HCT116 (cell line): ENCODE measurements around the gene SCN8A. TPM values are rescaled to one million over a fixed set of nuclear protein-coding genes. Genes with fewer than 3 reads are reported as not detected.

Experiments
- ATAC-seq: fragments of 200-7000 bp; cut with Tn5 transposase; 2 replicates; pipeline ENCODE4 v1.9.1; 2020; ENCODE audit warnings: mild to moderate bottlenecking, moderate library complexity
- BruUV-seq: library from RNA; stranded (reverse); fragments of 400-500 nt; replicated peaks from 2 replicates; lab custom pipeline; 2021; lab: Mats Ljungman, UMichigan
- CTCF ChIA-PET: fragments of 300-600 bp; sonication (Branson Sonifier 250); formaldehyde crosslinking; loops from one replicate; lab custom pipeline; 2021; ENCODE audit warnings: antibody characterized with exemption; lab: Charles Lee
- POLR2A ChIA-PET: fragments of 300-600, 350-600 bp; sonication (Branson Sonifier 250); formaldehyde crosslinking; loops from one replicate; lab custom pipeline; 2021; ENCODE audit warnings: antibody characterized with exemption; lab: Charles Lee
- RAD21 ChIA-PET, 2 experiments: fragments of 300-600 bp; sonication (Branson Sonifier 250); formaldehyde crosslinking; loops; one replicate each; lab custom pipeline; 2023; ENCODE audit warnings: low total read pairs in 2 of 2; ENCODE audit not compliant: uncharacterized antibody in 2 of 2, unreplicated experiment in 2 of 2, low non-redundant PET in 1 of 2; lab: Charles Lee
- DNase-seq: peaks from one replicate; pipeline ENCODE4 v3.0.0-alpha.2; 2010; ENCODE audit warnings: low read depth, low spot score
- H2AFZ ChIP-seq: fragments of 200-600 bp; shearing (Covaris generic), sonication (generic); 2 replicates; pipeline ENCODE4 v1.6.1; 2017; ENCODE audit warnings: low read depth, mixed run types, mixed read lengths, antibody characterized with exemption, low read length; ENCODE audit not compliant: poor library complexity, severe bottlenecking
- H3K27ac ChIP-seq: 2 replicates; pipeline ENCODE4 v1.5.1; 2012; ENCODE audit warnings: low read depth, low read length
- H3K27me3 ChIP-seq: fragments of 200-600 bp; sonication (generic); 2 replicates; pipeline ENCODE4 v1.6.1; 2016; ENCODE audit warnings: mixed run types, low read length, mixed read lengths; ENCODE audit not compliant: insufficient read depth
- H3K36me3 ChIP-seq, 2 experiments: fragments of 200-500 bp in 1 of 2; fragments of 200-600 bp in 1 of 2; sonication (Bioruptor generic) in 1 of 2; sonication (generic) in 1 of 2; 2 replicates each; pipeline versions ENCODE4 v1.5.1 to v1.6.1; 2014 to 2016; ENCODE audit warnings: low read length in 2 of 2, inconsistent platforms in 1 of 2, mixed read lengths in 1 of 2, mixed run types in 1 of 2; ENCODE audit not compliant: insufficient read depth in 2 of 2, control insufficient read depth in 1 of 2
- H3K4me1 ChIP-seq, 2 experiments: fragments of 200-600 bp in 1 of 2; sonication (generic) in 1 of 2; 2 replicates each; pipeline versions ENCODE4 v1.5.1 to v1.6.1; 2012 to 2017; ENCODE audit warnings: low read length in 2 of 2, inconsistent platforms in 1 of 2, mild to moderate bottlenecking in 1 of 2, mixed read lengths in 1 of 2, mixed run types in 1 of 2, moderate library complexity in 1 of 2; ENCODE audit not compliant: insufficient read depth in 2 of 2, control insufficient read depth in 1 of 2
- H3K4me2 ChIP-seq: fragments of 200-600 bp; sonication (generic); 2 replicates; pipeline ENCODE4 v1.6.1; 2017; ENCODE audit warnings: mixed run types, low read length, mixed read lengths
- H3K4me3 ChIP-seq, 2 experiments: fragments of 200-600 bp in 1 of 2; sonication (generic) in 1 of 2; replicated peaks in 1 of 2; 2 replicates each; pipeline ENCODE4 v1.5.1; 2011 to 2016; ENCODE audit warnings: low read length in 2 of 2, control low read depth in 1 of 2, low read depth in 1 of 2, mild to moderate bottlenecking in 1 of 2, mixed read lengths in 1 of 2, mixed run types in 1 of 2
- H3K79me2 ChIP-seq: fragments of 200-600 bp; sonication (generic); 2 replicates; pipeline ENCODE4 v1.6.1; 2017; ENCODE audit warnings: mild to moderate bottlenecking, mixed run types, low read length, moderate library complexity, mixed read lengths; ENCODE audit not compliant: insufficient read depth
- H3K9ac ChIP-seq: fragments of 200-600 bp; sonication (generic); 2 replicates; pipeline ENCODE4 v1.6.1; 2016; ENCODE audit warnings: low read length, mixed read lengths
- H3K9me2 ChIP-seq: fragments of 200-600 bp; sonication (generic), shearing (Covaris generic); 2 replicates; pipeline ENCODE4 v1.6.1; 2017; ENCODE audit warnings: mixed run types, mild to moderate bottlenecking, moderate library complexity; ENCODE audit not compliant: insufficient read depth
- H3K9me3 ChIP-seq, 2 experiments: fragments of 200-500 bp in 1 of 2; fragments of 200-600 bp in 1 of 2; sonication (Bioruptor generic) in 1 of 2; sonication (generic) in 1 of 2; 2 replicates each; pipeline ENCODE4 v1.6.1; 2014 to 2017; ENCODE audit warnings: low read length in 2 of 2, mixed read lengths in 2 of 2, inconsistent platforms in 1 of 2, low read depth in 1 of 2, mild to moderate bottlenecking in 1 of 2, mixed run types in 1 of 2, moderate library complexity in 1 of 2; ENCODE audit not compliant: control insufficient read depth in 1 of 2, insufficient read depth in 1 of 2
- H4K20me1 ChIP-seq: fragments of 200-600 bp; sonication (generic), shearing (Covaris generic); 2 replicates; pipeline ENCODE4 v1.6.1; 2017; ENCODE audit warnings: mixed run types, mild to moderate bottlenecking, moderate library complexity; ENCODE audit not compliant: insufficient read depth
- CBX3 ChIP-seq: IDR thresholded peaks from 2 replicates; pipeline ENCODE4 v1.6.1; 2012; ENCODE audit warnings: low read depth
- EGR1 ChIP-seq: IDR thresholded peaks from 2 replicates; pipeline ENCODE4 v1.6.1; 2012; ENCODE audit warnings: low read depth
- ELF1 ChIP-seq: IDR thresholded peaks from 2 replicates; pipeline ENCODE4 v1.6.1; 2012; ENCODE audit warnings: low read depth, borderline replicate concordance
- EZH2phosphoT487 ChIP-seq: fragments of 200-600 bp; IDR thresholded peaks from 2 replicates; pipeline ENCODE4 v1.6.1; 2018; ENCODE audit warnings: antibody characterized with exemption, borderline replicate concordance
- FOSL1 ChIP-seq: IDR thresholded peaks from 2 replicates; pipeline ENCODE4 v1.6.1; 2012; ENCODE audit warnings: low read depth
- JUND ChIP-seq: IDR thresholded peaks from 2 replicates; pipeline ENCODE4 v1.6.1; 2012
- POLR2A ChIP-seq: IDR thresholded peaks from 2 replicates; pipeline ENCODE4 v1.7.0; 2011; ENCODE audit warnings: borderline replicate concordance; ENCODE audit not compliant: insufficient read depth, insufficient read length; ENCODE audit errors: extremely low read depth
- POLR2AphosphoS5 ChIP-seq: IDR thresholded peaks from 2 replicates; pipeline ENCODE4 v1.6.1; 2011; ENCODE audit warnings: mild to moderate bottlenecking, low read depth, low read length, moderate library complexity
- YY1 ChIP-seq: IDR thresholded peaks from 2 replicates; pipeline ENCODE4 v1.6.1; 2011; ENCODE audit warnings: low read length, low read depth, moderate library complexity, mild to moderate bottlenecking; ENCODE audit not compliant: insufficient replicate concordance; ENCODE audit errors: extremely low read depth
- ZFX ChIP-seq: fragments of 450-650 bp; IDR thresholded peaks from 2 replicates; pipeline ENCODE4 v1.6.1; 2017
- intact Hi-C: fragments of 100-400 bp; cut with micrococcal nuclease; formaldehyde crosslinking; loops from 2 replicates; pipeline ENCODE4 v1.10.0; 2022
- total RNA-seq: library from RNA; stranded (reverse); gene quantifications from one replicate; pipeline ENCODE4 v1.2.1, GENCODE V29; 2021; ENCODE audit not compliant: unreplicated experiment

The SCN8A gene
- total RNA-seq, 1 experiment from 2014 or later: 7.1 TPM

GRCh38 chr12:51722431-51722830, 131.4 kb downstream of the SCN8A start:
- H3K4me3 ChIP-seq: no peak overlapping the region
- H3K79me2 ChIP-seq: no peaks in the 10 kb centered on the region
- no peaks in the 10 kb centered on the region for H3K9me2 ChIP-seq
- ATAC-seq (no peak), DNase-seq (no peak)
- H3K27ac ChIP-seq: no peak overlapping the region
- intact Hi-C loops: no loop called here
- no peak overlapping the region for H3K4me2 ChIP-seq
- H3K9me3 ChIP-seq: no peaks in the 10 kb centered on the region
- H4K20me1 ChIP-seq: no peaks in the 10 kb centered on the region
- no peak overlapping the region for H2AFZ ChIP-seq
- CTCF ChIA-PET: no interaction called here
- no peaks in the 10 kb centered on the region for H3K36me3 ChIP-seq
- no peaks in the 10 kb centered on the region for H3K27me3 ChIP-seq
- H3K9ac ChIP-seq: no peak overlapping the region
- POLR2A ChIA-PET: no interaction called here
- H3K4me1 ChIP-seq: no peaks in the 10 kb centered on the region
- no TSS peak for BruUV-seq
- TF ChIP-seq POLR2A (no peak), JUND (no peak), ZFX (no peak), EZH2phosphoT487 (no peak), YY1 (no peak), ELF1 (no peak)
- RAD21 ChIA-PET: no interaction called here

GRCh38 chr12:51726161-51726560, 135.1 kb downstream of the SCN8A start:
- CTCF ChIA-PET: no interaction called here
- POLR2A ChIA-PET: no interaction called here
- H2AFZ ChIP-seq: no peak overlapping the region
- no peaks in the 10 kb centered on the region for H4K20me1 ChIP-seq
- RAD21 ChIA-PET: no interaction called here
- intact Hi-C loops: no loop called here
- no peak overlapping the region for H3K9ac ChIP-seq
- DNase-seq (no peak), ATAC-seq (no peak)
- no peaks in the 10 kb centered on the region for H3K36me3 ChIP-seq
- no peaks in the 10 kb centered on the region for H3K27me3 ChIP-seq
- H3K4me2 ChIP-seq: no peak overlapping the region
- no peaks in the 10 kb centered on the region for H3K4me1 ChIP-seq
- H3K4me3 ChIP-seq: no peak overlapping the region
- no peak overlapping the region for H3K27ac ChIP-seq
- no TSS peak for BruUV-seq
- H3K9me3 ChIP-seq: no peaks in the 10 kb centered on the region
- no peaks in the 10 kb centered on the region for H3K9me2 ChIP-seq
- no peaks in the 10 kb centered on the region for H3K79me2 ChIP-seq
- TF ChIP-seq EGR1 (no peak), CBX3 (no peak), POLR2A (no peak), EZH2phosphoT487 (no peak), FOSL1 (no peak), POLR2AphosphoS5 (no peak)
- TF ChIP-seq, all 23 proteins: peak for 0
